NCI-H187 treated with DMSO at 0.1 percent for 48 hours (cell line): Measurements from ENCODE around the gene MAP3K20.
"Not testable (repeated sequence)": the region's sequence is repeated elsewhere in the genome, so short reads cannot be mapped to it uniquely, and the experiment has no call there.

Source experiments
- DNase-seq: peaks from one replicate; lab custom pipeline; 2025; lab: John Stamatoyannopoulos, UW

MAP3K20 gene

GRCh38 chr2:173075781-173076580 is at the start of gene MAP3K20:
TSS of gene MAP3K20 (plus strand) at chr2:173075846. CDS start at chr2:173091032, 15,186 bp downstream.
- DNase-seq, result no peak

GRCh38 chr2:173026479-173026878 is 49.2 kb upstream of the MAP3K20 start:
- no peak for DNase-seq

GRCh38 chr2:173027181-173028128 is 48.2 kb upstream of the MAP3K20 start:
- DNase-seq, result peak; percentile 2

- no peak for DNase-seq
Measured at GRCh38 chr2:173028141-173028540, 47.5 kb upstream of the MAP3K20 start.

GRCh38 chr2:173028671-173029070 is 47.0 kb upstream of the MAP3K20 start:
- DNase-seq, result no peak

- DNase-seq, result no peak
Measured at GRCh38 chr2:173030561-173031490, 44.8 kb upstream of the MAP3K20 start.

GRCh38 chr2:173032032-173032431 is 43.6 kb upstream of the MAP3K20 start:
- DNase-seq, result no peak

GRCh38 chr2:173033084-173033483 is 42.6 kb upstream of the MAP3K20 start:
- no peak for DNase-seq

GRCh38 chr2:173034143-173034542 is 41.5 kb upstream of the MAP3K20 start:
- no peak for DNase-seq

GRCh38 chr2:173037245-173038120 is 38.2 kb upstream of the MAP3K20 start:
- no peak for DNase-seq

- DNase-seq, result not testable (repeated sequence)
Measured at GRCh38 chr2:173038257-173038656, 37.4 kb upstream of the MAP3K20 start.

GRCh38 chr2:173040729-173041128 is 34.9 kb upstream of the MAP3K20 start:
- no peak for DNase-seq

GRCh38 chr2:173043476-173043875 is 32.2 kb upstream of the MAP3K20 start:
- DNase-seq, result no peak

GRCh38 chr2:173043897-173044519 is 31.6 kb upstream of the MAP3K20 start:
- no peak for DNase-seq

GRCh38 chr2:173044686-173045085 is 31.0 kb upstream of the MAP3K20 start:
- DNase-seq, result no peak

- no peak for DNase-seq
Measured at GRCh38 chr2:173045181-173045580, 30.5 kb upstream of the MAP3K20 start.

GRCh38 chr2:173048522-173048896 is 27.1 kb upstream of the MAP3K20 start:
- no peak for DNase-seq

GRCh38 chr2:173048897-173049661 is 26.6 kb upstream of the MAP3K20 start:
- DNase-seq, result no peak

GRCh38 chr2:173049831-173050230 is 25.8 kb upstream of the MAP3K20 start:
- DNase-seq, result no peak

- DNase-seq, result no peak
Measured at GRCh38 chr2:173050684-173051083, 25.0 kb upstream of the MAP3K20 start.
